IMR-90 (cell line): ENCODE measurements around the gene CCDC134. TPM values are rescaled to one million over a fixed set of nuclear protein-coding genes. Genes with fewer than 3 reads are reported as not detected.

Experiments
- ATAC-seq: fragments of 200-7000 bp; cut with Tn5 transposase; 2 replicates; pipeline ENCODE4 v1.9.1; 2020; ENCODE audit warnings: low read depth, mild to moderate bottlenecking, moderate library complexity
- BruUV-seq: library from RNA; stranded (reverse); fragments of 400-500 nt; replicated peaks from 2 replicates; lab custom pipeline; 2021; lab: Mats Ljungman, UMichigan
- CTCF ChIA-PET: fragments of 300-600 bp; formaldehyde crosslinking; extraction: SDS; loops from one replicate; lab custom pipeline; 2021; ENCODE audit warnings: antibody characterized with exemption; lab: Yijun Ruan, JAX
- POLR2A ChIA-PET: fragments of 300-600 bp; sonication (Branson Sonifier 250); formaldehyde crosslinking; loops from one replicate; lab custom pipeline; 2022; ENCODE audit warnings: antibody characterized with exemption; ENCODE audit not compliant: unreplicated experiment; lab: Charles Lee
- DNase-seq: peaks from one replicate; pipeline ENCODE4 v3.0.0; 2013
- H2AFZ ChIP-seq: replicated peaks from 2 replicates; pipeline ENCODE3; 2013; ENCODE audit warnings: low read length, mild to moderate bottlenecking; ENCODE audit not compliant: poor library complexity
- H2AK5ac ChIP-seq: 2 replicates; pipeline ENCODE4 v1.6.1; 2013; ENCODE audit warnings: low read depth, low read length, inconsistent platforms
- H2AK9ac ChIP-seq: replicated peaks from 2 replicates; pipeline ENCODE3; 2013; ENCODE audit warnings: mild to moderate bottlenecking, low read depth, low read length, moderate library complexity; ENCODE audit not compliant: poor library complexity
- H2BK120ac ChIP-seq: 2 replicates; pipeline ENCODE4 v1.6.1; 2013; ENCODE audit warnings: low read depth, low read length, inconsistent platforms
- H2BK15ac ChIP-seq: 3 replicates; pipeline ENCODE4 v1.6.1; 2013; ENCODE audit warnings: low read depth, low read length, inconsistent platforms
- H2BK20ac ChIP-seq: 2 replicates; pipeline ENCODE4 v1.6.1; 2013; ENCODE audit warnings: low read depth, mild to moderate bottlenecking, inconsistent platforms, low read length, moderate library complexity
- H2BK5ac ChIP-seq: 2 replicates; pipeline ENCODE4 v1.6.1; 2013; ENCODE audit warnings: mild to moderate bottlenecking, low read depth, low read length, inconsistent platforms; ENCODE audit not compliant: poor library complexity, severe bottlenecking
- H3K14ac ChIP-seq: replicated peaks from 2 replicates; pipeline ENCODE4 v1.6.1; 2013; ENCODE audit warnings: low read depth, low read length, inconsistent platforms
- H3K18ac ChIP-seq: 2 replicates; pipeline ENCODE4 v1.6.1; 2013; ENCODE audit warnings: low read depth, low read length, control low read depth
- H3K23ac ChIP-seq: 2 replicates; pipeline ENCODE4 v1.6.1; 2013; ENCODE audit warnings: low read depth, low read length, inconsistent platforms
- H3K27ac ChIP-seq: 2 replicates; pipeline ENCODE4 v1.5.1; 2013; ENCODE audit warnings: mild to moderate bottlenecking, control low read depth, low read length; ENCODE audit not compliant: insufficient read depth
- H3K27me3 ChIP-seq: 2 replicates; pipeline ENCODE4 v1.6.1; 2013; ENCODE audit warnings: low read length; ENCODE audit not compliant: control insufficient read depth, insufficient read depth
- H3K36me3 ChIP-seq: 2 replicates; pipeline ENCODE4 v1.6.1; 2013; ENCODE audit warnings: low read length, mixed read lengths; ENCODE audit not compliant: control insufficient read depth, insufficient read depth
- H3K4ac ChIP-seq: 2 replicates; pipeline ENCODE4 v1.6.1; 2013; ENCODE audit warnings: low read depth, low read length, inconsistent platforms
- H3K4me1 ChIP-seq: 2 replicates; pipeline ENCODE4 v1.6.1; 2013; ENCODE audit warnings: low read length, mixed read lengths; ENCODE audit not compliant: control insufficient read depth, insufficient read depth
- H3K4me2 ChIP-seq: 2 replicates; pipeline ENCODE4 v1.6.1; 2013; ENCODE audit warnings: low read depth, mild to moderate bottlenecking, control low read depth, low read length, moderate library complexity
- H3K4me3 ChIP-seq: 2 replicates; pipeline ENCODE4 v1.5.1; 2013; ENCODE audit warnings: low read depth, mild to moderate bottlenecking, control low read depth, low read length, moderate library complexity; ENCODE audit not compliant: insufficient read depth
- H3K56ac ChIP-seq: 2 replicates; pipeline ENCODE4 v1.6.1; 2013; ENCODE audit warnings: low read length, inconsistent platforms; ENCODE audit not compliant: insufficient read depth; ENCODE audit errors: extremely low read depth
- H3K79me1 ChIP-seq, 2 experiments: 2 replicates each; pipeline ENCODE4 v1.6.1; 2013; ENCODE audit warnings: low read length in 2 of 2, inconsistent platforms in 1 of 2, low read depth in 1 of 2
- H3K9ac ChIP-seq: 2 replicates; pipeline ENCODE4 v1.6.1; 2013; ENCODE audit warnings: low read depth, low read length, control low read depth
- H3K9me1 ChIP-seq: 2 replicates; pipeline ENCODE4 v1.6.1; 2013; ENCODE audit warnings: low read length, inconsistent platforms; ENCODE audit not compliant: insufficient read depth
- H3K9me3 ChIP-seq: 2 replicates; pipeline ENCODE4 v1.6.1; 2013; ENCODE audit warnings: low read length; ENCODE audit not compliant: control insufficient read depth, insufficient read depth
- H4K20me1 ChIP-seq: 2 replicates; pipeline ENCODE4 v1.6.1; 2013; ENCODE audit warnings: low read length, inconsistent platforms; ENCODE audit not compliant: insufficient read depth
- H4K5ac ChIP-seq: 2 replicates; pipeline ENCODE4 v1.6.1; 2013; ENCODE audit warnings: mild to moderate bottlenecking, low read depth, low read length, control low read depth
- H4K8ac ChIP-seq, 2 experiments: 2 replicates each; pipeline ENCODE4 v1.6.1; 2013; ENCODE audit warnings: low read depth in 2 of 2, low read length in 2 of 2, control low read depth in 1 of 2, inconsistent platforms in 1 of 2
- H4K91ac ChIP-seq: 2 replicates; pipeline ENCODE4 v1.6.1; 2013; ENCODE audit warnings: low read depth, low read length, inconsistent platforms; ENCODE audit not compliant: insufficient read depth
- BHLHE40 ChIP-seq: fragments of 150-350 bp; IDR thresholded peaks from 2 replicates; pipeline ENCODE4 v1.6.1; 2016; ENCODE audit warnings: mild to moderate bottlenecking, low read depth, low read length
- CEBPB ChIP-seq: IDR thresholded peaks from 2 replicates; pipeline ENCODE4 v1.6.1; 2012; ENCODE audit warnings: low read depth, low read length, improper control_type of control experiment
- MAZ ChIP-seq: IDR thresholded peaks from 2 replicates; pipeline ENCODE4 v1.6.1; 2012; ENCODE audit warnings: low read depth, mild to moderate bottlenecking, low read length, improper control_type of control experiment, moderate library complexity, borderline replicate concordance
- dilution Hi-C: fragments of 300-500 bp; cut with HindIII; formaldehyde crosslinking; loops from one replicate; pipeline ENCODE4 v1.14.3; 2018; ENCODE audit warnings: low sequenced_read_pairs; ENCODE audit not compliant: unreplicated experiment
- in situ Hi-C: fragments of 300-500 bp; cut with MboI; formaldehyde crosslinking; loops from 3 replicates; pipeline ENCODE4 v1.14.3; 2019; ENCODE audit warnings: low sequenced_read_pairs, inconsistent platforms, mixed read lengths
- intact Hi-C: fragments of 100-400 bp; cut with micrococcal nuclease; formaldehyde crosslinking; loops from 2 replicates; pipeline ENCODE4 v1.10.0; 2022
- polyA plus RNA-seq, 3 experiments: library from polyadenylated mRNA; depleted of rRNA; stranded (reverse); fragments of >200 nt; gene quantifications; 2 replicates each; pipeline ENCODE4 v1.2.3, GENCODE V29; 2012; ENCODE audit warnings: low replicate concordance in 1 of 3
- total RNA-seq: library from RNA; depleted of rRNA; stranded (reverse); fragments of >200 nt; gene quantifications from 2 replicates; pipeline ENCODE4 v1.2.3, GENCODE V29; 2012

The CCDC134 gene
- total and polyA plus RNA-seq, 2 of the 4 experiments (the other 2 are of a cell fraction): 5.1 to 7.0 TPM

DNA sequence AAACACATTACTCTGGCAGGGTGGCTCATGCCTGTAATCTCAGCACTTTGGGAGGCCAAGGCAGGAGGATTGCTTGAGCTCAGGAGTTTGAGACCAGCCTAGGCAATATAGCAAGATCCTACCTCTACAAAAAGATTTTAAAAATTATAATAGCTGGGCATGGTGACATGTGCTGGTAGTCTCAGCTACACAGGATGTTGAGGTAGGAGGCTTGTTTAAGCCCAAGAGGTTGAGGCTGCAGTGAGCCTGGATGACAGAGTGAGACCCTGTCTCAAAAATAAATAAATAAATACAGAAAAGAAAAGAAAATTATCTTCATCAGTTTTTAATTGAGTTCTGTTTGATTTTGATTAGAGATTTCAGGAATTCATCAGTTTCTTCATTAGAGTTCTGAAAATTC is 5.2 kb downstream of the CCDC134 start:
- Histone ChIP-seq H2BK120ac (no peak overlapping the region), H2BK20ac (no peak overlapping the region), H2BK5ac (no peak overlapping the region), H3K4ac (no peak overlapping the region), H2BK15ac (no peak overlapping the region), H4K5ac (no peak overlapping the region), H3K4me1 (peaks cover 4% of the 10 kb centered on the region), H3K18ac (no peak overlapping the region), H4K20me1 (no peaks in the 10 kb centered on the region), H3K36me3 (peaks cover 2% of the 10 kb centered on the region; the same call in 1 of the 2 replicates), H3K9ac (no peak overlapping the region), H4K8ac (no peak overlapping the region), H4K91ac (no peak overlapping the region), H3K4me3 (no peak overlapping the region), H3K4me2 (no peak overlapping the region), H3K14ac (no peak overlapping the region), H3K9me3 (no peaks in the 10 kb centered on the region), H3K56ac (no peak overlapping the region), H3K23ac (no peak overlapping the region), H2AK9ac (no peak overlapping the region), H2AK5ac (no peak overlapping the region), H2AFZ (no peak overlapping the region), H3K27ac (no peak overlapping the region), H3K9me1 (peaks cover 3% of the 10 kb centered on the region; the same call in 1 of the 2 replicates), H3K27me3 (no peaks in the 10 kb centered on the region), H3K79me1 (peaks cover 15 to 33% of the 10 kb centered on the region in 2 experiments; a peak in 3 of 4 replicates)
- no peak for TF ChIP-seq MAZ
- TF ChIP-seq BHLHE40: no peak
- no peak for TF ChIP-seq CEBPB
- ATAC-seq: no peak
- intact Hi-C loops: no loop called here
- no TSS peak for BruUV-seq
- dilution Hi-C loops: no loop called here
- ChIA-PET POLR2A (no interaction called here), CTCF (no interaction called here)
- in situ Hi-C loops: no loop called here
- no peak for DNase-seq
